ENCODE measurements around the gene SCPEP1.

SCPEP1 gene

GRCh38 chr17:57040571-57040970, 62.6 kb downstream of the SCPEP1 start:
- no peak for DNase-seq (ENCODE audit: low spot score)

DNA sequence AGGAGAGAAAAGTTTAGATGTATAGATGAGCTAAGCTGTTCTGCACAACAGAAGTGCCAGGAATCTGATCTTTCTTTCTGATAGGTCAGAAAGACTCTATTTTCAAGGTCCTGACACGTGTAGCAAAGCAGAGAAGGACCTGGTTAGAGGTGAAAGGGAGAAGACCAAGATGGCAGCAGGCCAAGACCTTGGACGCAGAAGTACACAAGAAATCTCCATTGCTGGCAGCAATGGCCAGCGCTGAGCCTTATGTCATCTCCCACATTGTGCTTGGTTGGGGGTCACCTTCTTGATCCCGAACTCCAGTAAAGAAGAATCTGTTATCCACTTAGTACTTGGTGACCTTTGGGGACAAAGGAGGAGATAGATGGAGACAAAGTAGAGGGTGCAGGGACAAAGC, 65.3 kb downstream of the SCPEP1 start:
- no peak for DNase-seq (ENCODE audit: low spot score)

DNA sequence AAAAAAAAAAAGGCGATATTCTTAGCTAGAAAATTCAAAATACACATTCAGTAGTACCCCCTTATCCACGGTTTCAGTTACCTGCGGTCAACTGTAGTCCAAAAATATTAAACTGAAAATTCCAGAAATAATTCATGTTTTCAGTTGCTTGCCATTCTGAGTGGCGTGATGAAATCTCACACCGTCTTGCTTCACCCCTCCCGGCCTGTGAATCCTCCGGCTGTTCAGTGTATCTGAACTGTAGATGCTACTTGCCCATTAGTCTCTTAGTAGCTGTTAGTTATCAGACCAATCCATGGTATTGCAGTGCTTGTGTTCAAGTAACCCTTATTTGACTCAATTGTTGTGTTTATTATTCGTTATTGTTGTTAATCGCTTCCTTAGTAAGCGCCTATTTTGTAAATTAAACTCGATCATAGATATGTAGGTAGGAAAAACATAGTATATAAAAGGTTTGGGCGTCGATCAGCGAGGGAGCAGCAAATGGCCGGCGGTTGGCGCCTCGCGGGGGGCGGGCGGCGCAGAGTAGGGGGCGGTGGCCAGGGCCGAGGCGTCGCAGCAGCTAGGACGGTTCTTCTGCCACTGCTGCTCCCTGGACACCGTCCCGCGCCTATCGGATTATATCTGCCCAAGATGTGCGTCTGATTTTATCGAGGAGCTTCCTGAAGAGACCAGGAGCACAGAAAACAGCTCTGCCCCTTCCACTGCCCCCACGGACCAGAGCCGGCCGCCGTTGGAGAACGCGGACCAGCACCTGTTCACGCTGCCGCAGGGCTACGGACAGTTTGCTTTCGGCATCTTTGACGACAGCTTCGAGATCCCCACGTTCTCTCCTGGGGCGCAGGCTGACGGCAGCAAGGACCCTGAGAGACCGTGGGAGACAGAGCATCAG, 67.3 kb downstream of the SCPEP1 start:
- DNase-seq (ENCODE audit: low spot score): no peak

- DNase-seq (ENCODE audit: low spot score): peak; percentile 7
Measured at GRCh38 chr17:57045868-57046704, 68.2 kb downstream of the SCPEP1 start.

DNA sequence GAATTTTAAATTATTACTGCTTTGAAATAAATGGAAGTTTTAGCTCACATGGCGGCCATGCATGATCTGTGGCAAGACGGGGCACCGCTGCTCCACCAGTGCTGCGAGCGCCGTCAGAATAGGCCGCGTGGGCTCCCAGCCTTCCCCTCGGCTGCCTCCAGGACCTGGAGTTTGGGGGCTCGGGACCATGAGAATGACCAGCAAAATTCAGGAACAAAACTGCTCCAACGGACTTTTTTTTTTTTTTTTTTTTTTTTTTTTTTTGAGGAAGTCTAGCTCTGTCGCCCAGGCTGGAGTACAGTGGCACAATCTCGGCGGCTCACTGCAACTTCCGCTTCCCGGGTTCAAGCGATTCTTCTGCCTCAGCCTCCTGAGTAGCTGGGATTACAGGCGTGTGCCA, 68.8 kb downstream of the SCPEP1 start:
- no peak for DNase-seq (ENCODE audit: low spot score)

DNA sequence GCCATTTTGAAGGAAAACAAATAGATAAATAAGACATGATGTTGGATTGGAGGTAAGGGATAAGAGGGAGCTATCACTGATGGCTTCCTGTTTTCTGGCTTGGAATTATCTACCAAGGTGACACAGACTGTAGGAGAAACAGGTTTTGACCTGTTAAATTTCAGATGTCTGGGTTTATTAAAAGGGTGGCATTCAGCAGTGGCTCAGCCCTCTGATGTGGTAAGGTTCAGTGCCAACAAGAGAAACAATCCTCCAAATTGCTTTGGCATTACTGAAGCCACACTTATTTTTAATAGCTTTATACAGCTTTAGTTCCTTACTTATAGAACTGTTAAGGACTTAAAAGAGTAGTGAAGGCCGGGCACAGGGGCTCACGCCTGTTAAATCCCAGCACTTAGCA, 70.2 kb downstream of the SCPEP1 start:
- no peak for DNase-seq (ENCODE audit: low spot score)

DNA sequence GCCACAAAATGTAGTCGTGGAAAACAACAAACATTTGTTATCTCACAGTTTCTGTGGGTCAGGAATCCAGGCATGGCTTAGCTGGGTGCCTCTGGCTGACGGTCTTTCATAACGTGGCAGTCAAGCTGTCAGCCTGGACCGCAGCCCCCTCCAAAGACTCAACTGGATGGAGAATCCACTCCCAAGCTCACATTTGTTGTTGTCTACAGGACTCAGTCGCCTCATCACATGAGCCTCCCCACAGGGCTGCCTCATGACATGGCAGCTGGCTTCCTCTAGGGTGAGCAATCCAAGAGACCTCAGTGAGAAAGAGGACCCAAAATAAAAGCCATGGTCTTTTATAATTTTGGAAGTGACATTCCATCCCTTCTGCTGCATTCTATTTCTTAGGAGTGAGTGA, 72.4 kb downstream of the SCPEP1 start:
- no peak for DNase-seq (ENCODE audit: low spot score)

DNA sequence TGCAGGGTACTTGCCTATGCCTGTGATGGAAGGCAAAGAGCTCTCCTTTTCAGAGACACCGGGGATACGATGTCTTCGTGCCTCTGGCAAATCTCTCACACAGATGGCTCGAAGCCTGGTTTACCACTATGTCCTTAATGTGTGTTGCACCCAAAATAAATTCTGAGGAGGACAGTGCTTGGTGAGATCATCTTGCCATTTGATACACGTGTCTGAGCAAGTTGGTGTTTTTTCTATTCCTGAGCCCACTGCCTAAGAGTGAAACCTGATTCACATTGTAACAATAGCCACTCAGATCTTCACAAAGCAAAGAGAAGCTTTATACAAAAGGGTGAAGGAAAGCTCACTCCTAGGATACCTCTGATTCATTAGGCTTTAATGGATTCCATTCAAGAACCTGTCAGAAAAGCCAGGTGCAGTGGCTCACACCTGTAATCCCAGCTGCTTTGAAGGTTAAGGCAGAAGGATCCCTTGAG, 74.0 kb downstream of the SCPEP1 start:
- no peak for DNase-seq (ENCODE audit: low spot score)
